Measurements from ENCODE around the gene ENTHD1.
"Not testable (repeated sequence)": the region's sequence is repeated elsewhere in the genome, so short reads cannot be mapped to it uniquely, and the experiment has no call there.

Gene ENTHD1

GRCh38 chr22:39875176-39875885 is 18.2 kb downstream of the ENTHD1 start:
- H3K4me1 ChIP-seq (ENCODE audit: control insufficient read depth, insufficient read depth, low read length, unreplicated experiment); H3K27ac ChIP-seq (ENCODE audit: low read depth, low read length): not testable (repeated sequence)
- H3K27me3 ChIP-seq (ENCODE audit: insufficient read depth, low read length), result peaks cover 25% of the 10 kb centered on the region

GRCh38 chr22:39873965-39874364 is 19.6 kb downstream of the ENTHD1 start:
- Histone ChIP-seq H3K4me1 (ENCODE audit: control insufficient read depth, insufficient read depth, low read length, unreplicated experiment) (no peaks in the 10 kb centered on the region), H3K27me3 (ENCODE audit: insufficient read depth, low read length) (peaks cover 22% of the 10 kb centered on the region), H3K27ac (ENCODE audit: low read depth, low read length) (no peak overlapping the region), H3K36me3 (ENCODE audit: insufficient read depth, low read length) (no peaks in the 10 kb centered on the region), H3K4me3 (ENCODE audit: low read depth, low read length) (no peak overlapping the region), H3K79me2 (ENCODE audit: control insufficient read depth, insufficient read depth, low read length, unreplicated experiment) (no peaks in the 10 kb centered on the region), H2AFZ (ENCODE audit: low read length, unreplicated experiment) (no peak overlapping the region)

More at GRCh38 chr22:39875176-39875885, 18.2 kb downstream of the ENTHD1 start:
- H2AFZ ChIP-seq (ENCODE audit: low read length, unreplicated experiment); H3K36me3 ChIP-seq (ENCODE audit: insufficient read depth, low read length); H3K4me3 ChIP-seq (ENCODE audit: low read depth, low read length); H3K79me2 ChIP-seq (ENCODE audit: control insufficient read depth, insufficient read depth, low read length, unreplicated experiment): not testable (repeated sequence)

DNA sequence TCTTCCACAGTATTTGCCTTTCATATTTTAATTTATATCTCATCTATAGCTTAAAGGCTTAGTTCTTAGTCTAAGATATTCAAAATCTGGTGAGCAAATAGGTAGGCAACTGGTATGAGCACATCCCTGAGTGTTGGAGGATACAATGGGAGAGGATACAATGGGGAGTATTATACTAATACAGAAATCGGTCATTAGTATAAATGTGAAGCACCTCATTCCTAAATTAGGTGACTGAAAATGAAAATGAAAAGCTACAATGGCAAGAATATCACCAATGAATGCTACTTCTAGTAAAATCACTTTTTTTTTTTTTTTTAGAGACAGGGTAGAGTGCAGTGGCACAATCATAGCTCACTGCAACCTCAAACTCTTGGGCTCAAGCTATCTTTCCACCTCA is 21.0 kb downstream of the ENTHD1 start:
- no peaks in the 10 kb centered on the region for H3K79me2 ChIP-seq (ENCODE audit: control insufficient read depth, insufficient read depth, low read length, unreplicated experiment)
- peaks cover 19% of the 10 kb centered on the region for H3K27me3 ChIP-seq (ENCODE audit: insufficient read depth, low read length)
- no peak overlapping the region for H3K27ac ChIP-seq (ENCODE audit: low read depth, low read length)
- no peak overlapping the region for H2AFZ ChIP-seq (ENCODE audit: low read length, unreplicated experiment)
- no peak overlapping the region for H3K4me3 ChIP-seq (ENCODE audit: low read depth, low read length)
- H3K4me1 ChIP-seq (ENCODE audit: control insufficient read depth, insufficient read depth, low read length, unreplicated experiment), result no peaks in the 10 kb centered on the region
- no peaks in the 10 kb centered on the region for H3K36me3 ChIP-seq (ENCODE audit: insufficient read depth, low read length)

GRCh38 chr22:39871008-39871798 is 22.4 kb downstream of the ENTHD1 start:
- Histone ChIP-seq H3K4me3 (ENCODE audit: low read depth, low read length) (no peak overlapping the region), H3K79me2 (ENCODE audit: control insufficient read depth, insufficient read depth, low read length, unreplicated experiment) (no peaks in the 10 kb centered on the region), H3K27me3 (ENCODE audit: insufficient read depth, low read length) (peaks cover 16% of the 10 kb centered on the region), H3K27ac (ENCODE audit: low read depth, low read length) (no peak overlapping the region), H3K4me1 (ENCODE audit: control insufficient read depth, insufficient read depth, low read length, unreplicated experiment) (no peaks in the 10 kb centered on the region), H3K36me3 (ENCODE audit: insufficient read depth, low read length) (no peaks in the 10 kb centered on the region), H2AFZ (ENCODE audit: low read length, unreplicated experiment) (no peak overlapping the region)

- not testable (repeated sequence) for H3K36me3 ChIP-seq (ENCODE audit: insufficient read depth, low read length); H2AFZ ChIP-seq (ENCODE audit: low read length, unreplicated experiment); H3K4me1 ChIP-seq (ENCODE audit: control insufficient read depth, insufficient read depth, low read length, unreplicated experiment); H3K27ac ChIP-seq (ENCODE audit: low read depth, low read length); H3K4me3 ChIP-seq (ENCODE audit: low read depth, low read length); H3K79me2 ChIP-seq (ENCODE audit: control insufficient read depth, insufficient read depth, low read length, unreplicated experiment)
- H3K27me3 ChIP-seq (ENCODE audit: insufficient read depth, low read length), result peaks cover 24% of the 10 kb centered on the region
These were observed 23.8 kb downstream of the ENTHD1 start for GRCh38 chr22:39869797-39870196.

DNA sequence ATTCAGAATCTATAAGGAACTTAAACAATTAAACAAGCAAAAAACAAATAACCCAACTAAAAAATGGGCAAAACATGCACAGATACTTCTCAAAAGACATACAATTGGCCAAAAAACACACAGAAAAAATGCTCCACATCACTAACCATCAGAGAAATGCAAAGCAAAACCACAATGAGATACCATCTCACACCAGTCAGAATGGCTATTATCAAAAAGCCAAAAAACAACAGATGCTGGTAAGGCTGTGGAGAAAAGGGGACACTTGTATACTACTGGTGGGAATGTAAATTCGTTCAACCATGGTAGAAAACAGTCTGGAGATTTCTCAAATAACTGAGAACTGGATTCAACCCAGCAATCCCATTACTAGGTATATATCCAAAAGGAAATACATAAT is 24.8 kb downstream of the ENTHD1 start:
- no peak overlapping the region for H3K27ac ChIP-seq (ENCODE audit: low read depth, low read length)
- no peaks in the 10 kb centered on the region for H3K36me3 ChIP-seq (ENCODE audit: insufficient read depth, low read length)
- H3K79me2 ChIP-seq (ENCODE audit: control insufficient read depth, insufficient read depth, low read length, unreplicated experiment), result no peaks in the 10 kb centered on the region
- H2AFZ ChIP-seq (ENCODE audit: low read length, unreplicated experiment), result no peak overlapping the region
- H3K4me3 ChIP-seq (ENCODE audit: low read depth, low read length), result no peak overlapping the region
- H3K27me3 ChIP-seq (ENCODE audit: insufficient read depth, low read length), result peaks cover 30% of the 10 kb centered on the region
- no peaks in the 10 kb centered on the region for H3K4me1 ChIP-seq (ENCODE audit: control insufficient read depth, insufficient read depth, low read length, unreplicated experiment)

GRCh38 chr22:39859903-39860588 is 33.5 kb downstream of the ENTHD1 start:
- no peaks in the 10 kb centered on the region for H3K4me1 ChIP-seq (ENCODE audit: control insufficient read depth, insufficient read depth, low read length, unreplicated experiment)
- no peak overlapping the region for H3K4me3 ChIP-seq (ENCODE audit: low read depth, low read length)
- H3K27me3 ChIP-seq (ENCODE audit: insufficient read depth, low read length), result peaks cover 45% of the 10 kb centered on the region
- no peaks in the 10 kb centered on the region for H3K36me3 ChIP-seq (ENCODE audit: insufficient read depth, low read length)
- no peak overlapping the region for H2AFZ ChIP-seq (ENCODE audit: low read length, unreplicated experiment)
- H3K79me2 ChIP-seq (ENCODE audit: control insufficient read depth, insufficient read depth, low read length, unreplicated experiment), result no peaks in the 10 kb centered on the region
- H3K27ac ChIP-seq (ENCODE audit: low read depth, low read length), result no peak overlapping the region

- peaks cover 44% of the 10 kb centered on the region; the same call in 1 of the 2 replicates for H3K27me3 ChIP-seq (ENCODE audit: insufficient read depth, low read length)
- no peaks in the 10 kb centered on the region for H3K4me1 ChIP-seq (ENCODE audit: control insufficient read depth, insufficient read depth, low read length, unreplicated experiment)
- H3K4me3 ChIP-seq (ENCODE audit: low read depth, low read length), result no peak overlapping the region
- no peaks in the 10 kb centered on the region for H3K79me2 ChIP-seq (ENCODE audit: control insufficient read depth, insufficient read depth, low read length, unreplicated experiment)
- H3K27ac ChIP-seq (ENCODE audit: low read depth, low read length), result no peak overlapping the region
- H2AFZ ChIP-seq (ENCODE audit: low read length, unreplicated experiment), result no peak overlapping the region
- H3K36me3 ChIP-seq (ENCODE audit: insufficient read depth, low read length), result no peaks in the 10 kb centered on the region
These were observed 37.0 kb downstream of the ENTHD1 start for GRCh38 chr22:39856588-39856987.

GRCh38 chr22:39852799-39853198 is 40.8 kb downstream of the ENTHD1 start:
- no peak overlapping the region for H2AFZ ChIP-seq (ENCODE audit: low read length, unreplicated experiment)
- H3K4me1 ChIP-seq (ENCODE audit: control insufficient read depth, insufficient read depth, low read length, unreplicated experiment), result no peaks in the 10 kb centered on the region

DNA sequence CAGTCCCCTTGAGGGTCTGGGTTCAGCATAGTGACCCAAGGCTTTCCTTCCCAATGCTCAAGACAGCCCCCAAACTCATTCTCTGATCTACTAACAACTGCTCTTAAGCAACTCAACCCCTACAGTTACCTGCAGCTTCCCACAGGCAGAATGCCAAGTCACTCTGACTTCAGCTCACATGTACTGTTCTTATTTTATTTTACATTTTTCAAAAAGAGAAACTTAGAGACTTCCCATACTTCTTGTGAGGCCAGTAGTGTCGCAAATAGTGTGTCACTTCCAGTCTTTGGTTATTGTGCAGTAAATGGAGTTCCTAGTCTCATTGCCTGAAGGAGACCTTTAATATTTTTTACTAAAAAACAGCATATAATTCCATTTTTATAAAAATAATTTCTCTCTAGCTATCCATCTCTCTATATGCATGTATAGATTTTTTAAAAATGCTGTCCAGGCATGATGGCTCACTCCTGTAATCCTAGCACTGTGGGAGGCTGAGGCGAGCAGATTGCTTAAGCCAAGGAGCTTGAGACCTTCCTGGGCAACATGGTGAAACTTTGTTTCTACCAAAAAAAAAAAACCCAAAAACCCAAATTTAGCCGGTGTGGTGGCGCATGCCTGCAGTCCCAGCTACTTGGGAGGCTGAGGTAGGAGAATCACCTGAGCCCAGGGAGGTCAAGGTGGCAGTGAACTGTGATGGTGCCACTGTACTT is 41.8 kb downstream of the ENTHD1 start:
- Histone ChIP-seq H3K4me1 (ENCODE audit: control insufficient read depth, insufficient read depth, low read length, unreplicated experiment) (no peaks in the 10 kb centered on the region), H3K79me2 (ENCODE audit: control insufficient read depth, insufficient read depth, low read length, unreplicated experiment) (no peaks in the 10 kb centered on the region), H3K27me3 (ENCODE audit: insufficient read depth, low read length) (peaks cover 46% of the 10 kb centered on the region; the same call in 1 of the 2 replicates), H3K27ac (ENCODE audit: low read depth, low read length) (no peak overlapping the region), H2AFZ (ENCODE audit: low read length, unreplicated experiment) (no peak overlapping the region), H3K4me3 (ENCODE audit: low read depth, low read length) (no peak overlapping the region), H3K36me3 (ENCODE audit: insufficient read depth, low read length) (no peaks in the 10 kb centered on the region)

More at GRCh38 chr22:39852799-39853198, 40.8 kb downstream of the ENTHD1 start:
- peaks cover 46% of the 10 kb centered on the region; the same call in 1 of the 2 replicates for H3K27me3 ChIP-seq (ENCODE audit: insufficient read depth, low read length)
- H3K4me3 ChIP-seq (ENCODE audit: low read depth, low read length), result no peak overlapping the region
- no peaks in the 10 kb centered on the region for H3K79me2 ChIP-seq (ENCODE audit: control insufficient read depth, insufficient read depth, low read length, unreplicated experiment)
- H3K27ac ChIP-seq (ENCODE audit: low read depth, low read length), result no peak overlapping the region
- no peaks in the 10 kb centered on the region for H3K36me3 ChIP-seq (ENCODE audit: insufficient read depth, low read length)
